ENCODE results near the gene MLN.

MLN gene

GRCh38 chr6:33746651-33747100, 57.1 kb downstream of the MLN start, which contains the start of gene IP6K3:
IP6K3 (minus strand) TSS chr6:33746905; CDS start chr6:33735476, 11,429 bp downstream.
- Histone ChIP-seq H3K27me3 (ENCODE audit: low read depth, low read length) (peaks cover 22% of the 10 kb centered on the region), H3K27ac (ENCODE audit: low read length) (no peak within 1 kb of the TSS), H3K36me3 (replicated peaks; ENCODE audit: low read depth, low read length) (no peaks in the 10 kb centered on the region), H3K79me2 (ENCODE audit: low read length) (no peaks in the 10 kb centered on the region), H3K4me2 (ENCODE audit: low read length) (no peak within 1 kb of the TSS), H3K9me3 (ENCODE audit: insufficient read depth, low read length) (no peaks in the 10 kb centered on the region), H3K9ac (ENCODE audit: low read length) (no peak within 1 kb of the TSS), H4K20me1 (ENCODE audit: insufficient read depth, low read length) (no peaks in the 10 kb centered on the region), H3K4me1 (ENCODE audit: low read length) (no peaks in the 10 kb centered on the region), H2AFZ (ENCODE audit: low read depth, low read length) (no peak within 1 kb of the TSS), H3K4me3 (ENCODE audit: low read length) (no peak within 1 kb of the TSS)
- TF ChIP-seq EZH2phosphoT487 (IDR thresholded peaks at IDR 0.05; ENCODE audit: low read depth), result no peak
- TF ChIP-seq, protein P1, sequence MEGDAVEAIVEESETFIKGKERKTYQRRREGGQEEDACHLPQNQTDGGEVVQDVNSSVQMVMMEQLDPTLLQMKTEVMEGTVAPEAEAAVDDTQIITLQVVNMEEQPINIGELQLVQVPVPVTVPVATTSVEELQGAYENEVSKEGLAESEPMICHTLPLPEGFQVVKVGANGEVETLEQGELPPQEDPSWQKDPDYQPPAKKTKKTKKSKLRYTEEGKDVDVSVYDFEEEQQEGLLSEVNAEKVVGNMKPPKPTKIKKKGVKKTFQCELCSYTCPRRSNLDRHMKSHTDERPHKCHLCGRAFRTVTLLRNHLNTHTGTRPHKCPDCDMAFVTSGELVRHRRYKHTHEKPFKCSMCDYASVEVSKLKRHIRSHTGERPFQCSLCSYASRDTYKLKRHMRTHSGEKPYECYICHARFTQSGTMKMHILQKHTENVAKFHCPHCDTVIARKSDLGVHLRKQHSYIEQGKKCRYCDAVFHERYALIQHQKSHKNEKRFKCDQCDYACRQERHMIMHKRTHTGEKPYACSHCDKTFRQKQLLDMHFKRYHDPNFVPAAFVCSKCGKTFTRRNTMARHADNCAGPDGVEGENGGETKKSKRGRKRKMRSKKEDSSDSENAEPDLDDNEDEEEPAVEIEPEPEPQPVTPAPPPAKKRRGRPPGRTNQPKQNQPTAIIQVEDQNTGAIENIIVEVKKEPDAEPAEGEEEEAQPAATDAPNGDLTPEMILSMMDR (IDR thresholded peaks at IDR 0.05; ENCODE audit: low read depth, low read length), result no peak

DNA sequence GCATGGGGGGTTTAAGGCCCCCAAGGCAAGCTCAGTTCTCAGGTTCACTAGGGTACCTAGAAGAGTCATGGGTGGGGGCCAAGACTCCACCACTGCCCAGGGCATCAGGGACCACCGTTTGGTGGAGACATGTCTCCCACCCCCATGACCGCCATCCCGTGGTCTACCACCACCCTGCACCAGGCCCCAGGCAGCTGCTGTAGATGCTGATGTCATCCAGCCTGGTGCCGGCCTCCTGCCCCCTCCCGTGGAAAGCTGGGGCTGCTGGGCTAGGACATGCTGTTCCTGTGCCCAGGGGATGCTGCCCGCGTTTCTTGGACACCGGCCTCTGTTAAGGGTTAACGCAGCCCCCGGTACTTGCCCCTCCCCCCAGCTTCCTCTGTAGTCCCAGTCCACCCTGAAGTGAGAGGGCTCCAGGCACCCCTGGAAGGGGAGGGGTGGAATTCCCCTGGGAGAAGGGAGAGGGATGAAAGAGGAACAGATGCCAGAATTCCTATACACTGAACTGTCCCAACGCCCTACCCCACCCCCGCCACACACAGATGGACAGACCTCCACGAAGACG, 57.7 kb downstream of the MLN start:
- Histone ChIP-seq H3K36me3 (replicated peaks; ENCODE audit: low read depth, low read length) (no peaks in the 10 kb centered on the region), H3K9ac (ENCODE audit: low read length) (no peak overlapping the region), H3K27ac (ENCODE audit: low read length) (no peak overlapping the region), H3K9me3 (ENCODE audit: insufficient read depth, low read length) (no peaks in the 10 kb centered on the region), H3K27me3 (ENCODE audit: low read depth, low read length) (peaks cover 22% of the 10 kb centered on the region), H2AFZ (ENCODE audit: low read depth, low read length) (no peak overlapping the region), H4K20me1 (ENCODE audit: insufficient read depth, low read length) (no peaks in the 10 kb centered on the region), H3K4me3 (ENCODE audit: low read length) (no peak overlapping the region), H3K79me2 (ENCODE audit: low read length) (no peaks in the 10 kb centered on the region), H3K4me2 (ENCODE audit: low read length) (no peak overlapping the region), H3K4me1 (ENCODE audit: low read length) (no peaks in the 10 kb centered on the region)
- TF ChIP-seq EZH2phosphoT487 (IDR thresholded peaks at IDR 0.05; ENCODE audit: low read depth), result no peak
- TF ChIP-seq, protein P1 (IDR thresholded peaks at IDR 0.05; ENCODE audit: low read depth, low read length), result no peak

- no peak overlapping the region for H3K4me3 ChIP-seq (ENCODE audit: low read length)
- no peaks in the 10 kb centered on the region for H3K36me3 ChIP-seq (replicated peaks; ENCODE audit: low read depth, low read length)
- no peak overlapping the region for H3K27ac ChIP-seq (ENCODE audit: low read length)
- peaks cover 22% of the 10 kb centered on the region for H3K27me3 ChIP-seq (ENCODE audit: low read depth, low read length)
- no peaks in the 10 kb centered on the region for H3K79me2 ChIP-seq (ENCODE audit: low read length)
- H3K9me3 ChIP-seq (ENCODE audit: insufficient read depth, low read length), result no peaks in the 10 kb centered on the region
- H3K9ac ChIP-seq (ENCODE audit: low read length), result no peak overlapping the region
- H3K4me2 ChIP-seq (ENCODE audit: low read length), result no peak overlapping the region
- no peak for TF ChIP-seq EZH2phosphoT487 (IDR thresholded peaks at IDR 0.05; ENCODE audit: low read depth)
- TF ChIP-seq, protein P1 (IDR thresholded peaks at IDR 0.05; ENCODE audit: low read depth, low read length), result no peak
- H4K20me1 ChIP-seq (ENCODE audit: insufficient read depth, low read length), result no peaks in the 10 kb centered on the region
- no peaks in the 10 kb centered on the region for H3K4me1 ChIP-seq (ENCODE audit: low read length)
- H2AFZ ChIP-seq (ENCODE audit: low read depth, low read length), result no peak overlapping the region
These were observed 58.3 kb downstream of the MLN start for GRCh38 chr6:33745548-33745947.

- no peaks in the 10 kb centered on the region for H3K9me3 ChIP-seq (ENCODE audit: insufficient read depth, low read length)
- H3K9ac ChIP-seq (ENCODE audit: low read length), result no peak overlapping the region
- H3K27me3 ChIP-seq (ENCODE audit: low read depth, low read length), result peaks cover 22% of the 10 kb centered on the region
- no peak overlapping the region for H3K27ac ChIP-seq (ENCODE audit: low read length)
- no peak overlapping the region for H3K4me3 ChIP-seq (ENCODE audit: low read length)
- no peak overlapping the region for H3K4me2 ChIP-seq (ENCODE audit: low read length)
- no peak overlapping the region for H2AFZ ChIP-seq (ENCODE audit: low read depth, low read length)
- H3K36me3 ChIP-seq (replicated peaks; ENCODE audit: low read depth, low read length), result no peaks in the 10 kb centered on the region
- H4K20me1 ChIP-seq (ENCODE audit: insufficient read depth, low read length), result no peaks in the 10 kb centered on the region
- no peaks in the 10 kb centered on the region for H3K4me1 ChIP-seq (ENCODE audit: low read length)
- H3K79me2 ChIP-seq (ENCODE audit: low read length), result no peaks in the 10 kb centered on the region
- TF ChIP-seq, protein P1 (IDR thresholded peaks at IDR 0.05; ENCODE audit: low read depth, low read length), result no peak
- TF ChIP-seq EZH2phosphoT487 (IDR thresholded peaks at IDR 0.05; ENCODE audit: low read depth), result no peak
These were observed 58.8 kb downstream of the MLN start for GRCh38 chr6:33744895-33745546.
